Heart right ventricle (tissue), 16 donors: Measurements from ENCODE around the gene ANKRD12. TPM values are rescaled to one million over a fixed set of nuclear protein-coding genes. Genes with fewer than 3 reads are reported as not detected.
A peak's percentile ranks its signal among the peaks of the same experiment; 100 is the strongest.
"Not testable (repeated sequence)": the region's sequence is repeated elsewhere in the genome, so short reads cannot be mapped to it uniquely, and the experiment has no call there.

Source experiments
- ATAC-seq, 8 donors: fragments of 200-7000 bp; cut with Tn5 transposase; one replicate each; pipeline ENCODE4 v1.9.1; 2020; ENCODE audit warnings: mild to moderate bottlenecking in 8 of 8, moderate library complexity in 8 of 8, moderate number of reproducible peaks in 1 of 8
- DNase-seq, 2 donors: peaks; one replicate each; pipeline ENCODE4 v3.0.0-alpha.2; 2020
- H3K27ac ChIP-seq, 10 donors: fragments of 200-600 bp; sonication (generic) in 2 of 10; one replicate each; pipeline versions ENCODE4 v1.5.0 to v1.8.0; 2020 to 2022; ENCODE audit warnings: mild to moderate bottlenecking in 3 of 10
- H3K27me3 ChIP-seq, 7 donors: fragments of 200-600 bp; one replicate each; pipeline ENCODE4 v1.8.0; 2021 to 2022; ENCODE audit warnings: mild to moderate bottlenecking in 2 of 7
- H3K36me3 ChIP-seq, 9 donors: fragments of 200-600 bp; sonication (generic) in 1 of 9; one replicate each; pipeline versions ENCODE4 v1.5.0 to v1.8.0; 2020 to 2022; ENCODE audit warnings: mild to moderate bottlenecking in 2 of 9
- H3K4me1 ChIP-seq, 9 donors: fragments of 200-600 bp; sonication (generic) in 1 of 9; one replicate each; pipeline versions ENCODE4 v1.5.0 to v1.8.0; 2020 to 2022; ENCODE audit warnings: mild to moderate bottlenecking in 4 of 9
- H3K4me3 ChIP-seq, 10 donors: fragments of 200-600 bp; sonication (generic) in 2 of 10; one replicate each; pipeline versions ENCODE4 v1.5.0 to v1.8.0; 2020 to 2022; ENCODE audit warnings: mild to moderate bottlenecking in 7 of 10, moderate library complexity in 2 of 10
- H3K9me3 ChIP-seq, 11 donors: fragments of 200-600 bp in 10 of 11; sonication (generic) in 2 of 11; one replicate each; pipeline versions ENCODE4 v1.5.0 to v1.8.0; 2013 to 2022; ENCODE audit warnings: mild to moderate bottlenecking in 2 of 11, control low read depth in 1 of 11, moderate library complexity in 1 of 11
- WGBS, 2 donors: extraction: QIAGEN DNeasy Blood & Tissue Kit; methylation state at CpG; one replicate each; pipeline ENCODE4 v1.1.7; 2013; ENCODE audit warnings: inconsistent platforms in 1 of 2; 5-methylcytosine and 5-hydroxymethylcytosine counted together
- intact Hi-C, 10 donors: fragments of 100-400 bp; cut with DNase I; formaldehyde crosslinking; loops; one replicate each; pipeline versions ENCODE4 v1.11.1 to v1.14.2; 2022
- polyA plus RNA-seq, 2 donors: library from polyadenylated mRNA; stranded (reverse); fragments of 200-250 nt; gene quantifications; one replicate each; pipeline ENCODE4 v1.2.3, GENCODE V29; 2013
- total RNA-seq, 10 donors: library from RNA; stranded (reverse); fragmentation: NEBNext Ultra II Directional in 3 of 10; extraction: Animal tissue kit (Norgen Biotek cat#: 25700) in 3 of 10; gene quantifications; one replicate each; pipeline versions ENCODE4 v1.2.1 to v1.2.4, GENCODE V29; 2021 to 2023
- TF ChIP-seq, protein P1 (sequence below), 9 donors: fragments of 200-600 bp; sonication (generic) in 2 of 9; IDR thresholded peaks; one replicate each; pipeline versions ENCODE4 v1.5.0 to v1.8.0; 2021 to 2022; ENCODE audit warnings: antibody characterized with exemption in 9 of 9, mild to moderate bottlenecking in 5 of 9, moderate library complexity in 1 of 9
- donor health status: Arrhythmogenic right ventricular cardiomyopathy.
- donor health status: ischemic (EF 13 %, LVEDD 7.1; RV severe dilation, severe dysfunction).
- donor health status: healthy with polysubstance abuse.
- donor health status: DM: no; HTN: yes; CAD: no.
- donor health status: DM: no; HTN: no; CAD: no.
- donor health status: ischemic (EF 25% LVEDD 6.9; RV normal size, moderate dysfunction).
- donor health status: ischemic (EF 25% LVEDD 5.7; RV mildly dilated, moderate dysfunction).
- donor health status: healthy.
- donor health status: DM: yes; HTN: yes; CAD: no.
- donor health status: Ischemic cardiomyopathy.
- donor health status: ischemic (EF 35%, LVEDD 5.7; RV mildly dilated, moderate dysfunction).
- donor health status: nonischemic (EF 11% LVEDD 7.7; RV severe dilation, severe dysfunction).
- donor health status: DM: yes; HTN: yes; CAD: no.
- donor health status: PGD.
- donor health status: ischemic (EF 29% LVEDD 5.4; RV normal size, mild dysfunction).
- donor health status: nonischemic (EF 23%, LVEDD 6.1; RV moderate dilation, normal function).

The ANKRD12 gene
- total and polyA plus RNA-seq, 12 donors: 3.1 to 70.2 (median 55.5) TPM

DNA sequence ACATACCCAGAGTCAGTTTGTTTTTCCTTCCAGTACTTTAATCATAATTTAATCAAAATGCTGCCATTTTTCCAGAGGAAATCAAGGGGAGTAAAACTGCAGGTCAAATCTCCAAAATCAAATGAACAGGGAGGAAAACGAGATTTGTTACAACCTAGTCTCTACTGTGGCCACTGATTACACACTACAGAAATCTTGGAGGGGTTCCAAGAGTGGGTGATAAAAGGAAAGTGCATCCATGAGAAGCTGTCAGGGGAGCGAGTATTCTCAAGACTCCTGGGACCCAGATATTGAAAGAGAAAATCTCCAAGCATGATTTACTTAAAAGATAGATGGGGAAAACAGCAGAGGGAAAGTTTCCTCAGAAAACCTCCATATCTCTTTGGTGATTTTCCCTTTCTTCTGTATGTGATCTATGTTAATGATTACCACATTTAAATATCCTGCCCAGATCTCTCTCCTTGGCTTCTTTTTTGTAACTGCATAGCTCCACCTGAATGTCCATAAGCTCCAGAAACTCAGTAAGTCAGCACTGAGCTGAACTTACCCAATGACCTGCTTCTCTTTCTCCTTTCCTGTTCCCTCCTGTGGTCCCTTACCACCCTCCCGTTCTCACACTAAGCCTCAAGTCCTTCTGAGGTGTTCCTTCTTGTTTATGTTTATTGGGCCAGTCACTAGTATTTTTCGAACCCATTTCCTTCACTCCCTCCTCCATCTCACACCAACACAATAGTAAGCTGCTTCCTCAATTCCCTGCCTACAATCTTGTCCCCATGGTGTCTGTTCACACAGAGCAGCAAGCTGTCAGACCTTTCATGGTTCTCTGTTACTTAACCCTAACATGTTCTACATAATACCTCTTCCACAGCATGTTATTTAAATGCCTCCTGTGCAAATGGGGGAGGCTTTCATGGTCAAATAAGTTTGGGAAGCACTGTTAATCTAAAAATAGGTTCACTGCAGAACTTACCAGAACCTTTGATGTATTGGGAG is 124.1 kb downstream of the ANKRD12 start:
- ATAC-seq: peak in 1 of 8 donors; percentile 60
- intact Hi-C loops: no loop called here
- WGBS, 2 donors: 61 to 67% methylated on average over 4 of the region's 4 CpGs

DNA sequence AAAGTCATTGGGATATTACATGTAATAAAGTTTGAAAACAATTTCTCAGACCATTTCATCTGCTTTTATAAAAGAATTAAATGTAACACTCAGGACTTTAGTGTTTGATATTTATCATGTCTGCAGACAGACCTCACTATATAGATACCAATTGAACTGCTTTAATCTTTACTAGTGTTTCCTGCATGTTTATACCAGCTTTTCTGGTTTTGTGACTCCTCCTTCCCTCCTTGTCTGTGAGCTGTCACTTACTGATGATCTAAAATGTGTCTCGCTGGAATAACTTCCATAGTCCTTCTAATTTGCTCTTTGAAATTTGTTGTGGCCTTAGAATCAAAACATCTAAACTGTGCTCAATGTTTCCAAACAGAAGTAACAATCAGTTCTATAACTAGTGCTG is 126.7 kb downstream of the ANKRD12 start:
- no peak for ATAC-seq
- H3K4me1 ChIP-seq: peaks cover 0 to 11% (median 0%) of the 10 kb centered on the region in 9 donors
- no peaks in the 10 kb centered on the region for H3K27me3 ChIP-seq
- WGBS, 2 donors: 97 to 98% methylated on average over 1 of the region's 1 CpG
- no peaks in the 10 kb centered on the region for H3K9me3 ChIP-seq
- no peak overlapping the region for H3K4me3 ChIP-seq
- TF ChIP-seq, protein P1, sequence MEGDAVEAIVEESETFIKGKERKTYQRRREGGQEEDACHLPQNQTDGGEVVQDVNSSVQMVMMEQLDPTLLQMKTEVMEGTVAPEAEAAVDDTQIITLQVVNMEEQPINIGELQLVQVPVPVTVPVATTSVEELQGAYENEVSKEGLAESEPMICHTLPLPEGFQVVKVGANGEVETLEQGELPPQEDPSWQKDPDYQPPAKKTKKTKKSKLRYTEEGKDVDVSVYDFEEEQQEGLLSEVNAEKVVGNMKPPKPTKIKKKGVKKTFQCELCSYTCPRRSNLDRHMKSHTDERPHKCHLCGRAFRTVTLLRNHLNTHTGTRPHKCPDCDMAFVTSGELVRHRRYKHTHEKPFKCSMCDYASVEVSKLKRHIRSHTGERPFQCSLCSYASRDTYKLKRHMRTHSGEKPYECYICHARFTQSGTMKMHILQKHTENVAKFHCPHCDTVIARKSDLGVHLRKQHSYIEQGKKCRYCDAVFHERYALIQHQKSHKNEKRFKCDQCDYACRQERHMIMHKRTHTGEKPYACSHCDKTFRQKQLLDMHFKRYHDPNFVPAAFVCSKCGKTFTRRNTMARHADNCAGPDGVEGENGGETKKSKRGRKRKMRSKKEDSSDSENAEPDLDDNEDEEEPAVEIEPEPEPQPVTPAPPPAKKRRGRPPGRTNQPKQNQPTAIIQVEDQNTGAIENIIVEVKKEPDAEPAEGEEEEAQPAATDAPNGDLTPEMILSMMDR (IDR thresholded peaks at IDR 0.05): no peak
- no peak overlapping the region for H3K27ac ChIP-seq
- H3K36me3 ChIP-seq: peaks cover 0 to 44% (median 20%) of the 10 kb centered on the region in 9 donors
- intact Hi-C loops: no loop called here
- no peak for DNase-seq

More for the DNA sequence above, 124.1 kb downstream of the ANKRD12 start:
- no peaks in the 10 kb centered on the region for H3K9me3 ChIP-seq
- TF ChIP-seq, protein P1 (IDR thresholded peaks at IDR 0.05): no peak
- H3K36me3 ChIP-seq: peaks cover 0 to 53% (median 20%) of the 10 kb centered on the region in 9 donors
- no peak overlapping the region for H3K4me3 ChIP-seq
- H3K27ac ChIP-seq: no peak overlapping the region
- H3K27me3 ChIP-seq: no peaks in the 10 kb centered on the region
- no peak for DNase-seq
- peaks cover 0 to 11% (median 0%) of the 10 kb centered on the region in 9 donors for H3K4me1 ChIP-seq

DNA sequence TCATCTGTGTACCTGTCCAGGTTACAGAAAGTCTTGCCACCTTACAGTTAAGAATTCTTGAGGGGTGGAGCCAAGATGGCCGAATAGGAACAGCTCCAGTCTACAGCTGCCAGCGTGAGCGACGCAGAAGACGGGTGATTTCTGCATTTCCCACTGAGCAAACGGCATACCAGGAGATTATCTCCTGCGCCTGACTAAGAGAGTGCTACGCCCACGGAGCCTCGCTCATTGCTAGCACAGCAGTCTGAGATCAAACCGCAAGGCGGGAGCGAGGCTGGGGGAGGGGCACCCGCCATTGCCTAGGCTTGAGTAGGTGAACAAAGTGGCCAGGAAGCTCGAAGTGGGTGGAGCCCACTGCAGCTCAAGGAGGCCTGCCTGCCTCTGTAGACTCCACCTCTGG is 128.2 kb downstream of the ANKRD12 start:
- H3K4me3 ChIP-seq, H3K27ac ChIP-seq, intact Hi-C loops, ATAC-seq, H3K9me3 ChIP-seq, H3K27me3 ChIP-seq, DNase-seq: not testable (repeated sequence)
- 92 to 97% methylated on average over 15 of the region's 15 CpGs for WGBS, 2 donors
- Histone ChIP-seq H3K4me1 (peaks cover 0 to 11% (median 0%) of the 10 kb centered on the region in 9 donors), H3K36me3 (peaks cover 0 to 32% (median 19%) of the 10 kb centered on the region in 9 donors)

DNA sequence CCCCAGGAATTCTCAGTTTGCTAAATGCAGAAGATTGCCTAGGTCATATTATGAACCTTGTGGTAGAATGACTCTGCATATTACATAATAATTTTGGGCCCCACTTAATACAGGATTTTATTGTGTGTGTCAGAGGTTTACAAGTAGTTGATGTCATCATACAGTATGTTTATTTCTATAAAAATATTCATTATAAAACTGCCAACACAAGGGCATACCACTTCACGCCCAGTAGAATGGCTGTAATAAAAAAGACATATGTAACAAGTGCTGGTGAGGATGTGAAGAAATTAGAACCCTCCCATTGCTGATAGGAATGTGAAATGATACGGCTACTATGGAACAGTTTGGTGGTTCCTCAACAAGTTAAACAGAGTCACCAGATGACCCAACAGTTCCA is 136.6 kb downstream of the ANKRD12 start:
- H3K4me3 ChIP-seq: no peak overlapping the region
- H3K9me3 ChIP-seq: no peaks in the 10 kb centered on the region
- H3K27me3 ChIP-seq: no peaks in the 10 kb centered on the region
- peaks cover 0 to 77% (median 15%) of the 10 kb centered on the region in 9 donors for H3K36me3 ChIP-seq
- 93 to 99% methylated on average over 2 of the region's 2 CpGs for WGBS, 2 donors
- DNase-seq (no peak), ATAC-seq (no peak)
- TF ChIP-seq, protein P1 (IDR thresholded peaks at IDR 0.05): no peak
- H3K4me1 ChIP-seq: no peaks in the 10 kb centered on the region
- no peak overlapping the region for H3K27ac ChIP-seq
- intact Hi-C loops: no loop called here
